HG02885 (cell line): Measurements from ENCODE around the gene TMEM132A.
"Not testable (repeated sequence)": the region's sequence is repeated elsewhere in the genome, so short reads cannot be mapped to it uniquely, and the experiment has no call there.

Source experiments
- ATAC-seq: cut with Tn5 transposase; IDR thresholded peaks from one replicate; pipeline ENCODE4 v1.9.1; 2021; ENCODE audit warnings: mild to moderate bottlenecking; ENCODE audit not compliant: unreplicated experiment, poor library complexity

The TMEM132A gene

GRCh38 chr11:60902625-60903024, 21.6 kb upstream of the TMEM132A start:
- ATAC-seq, result no peak

GRCh38 chr11:60905047-60905446, 19.2 kb upstream of the TMEM132A start:
- no peak for ATAC-seq

DNA sequence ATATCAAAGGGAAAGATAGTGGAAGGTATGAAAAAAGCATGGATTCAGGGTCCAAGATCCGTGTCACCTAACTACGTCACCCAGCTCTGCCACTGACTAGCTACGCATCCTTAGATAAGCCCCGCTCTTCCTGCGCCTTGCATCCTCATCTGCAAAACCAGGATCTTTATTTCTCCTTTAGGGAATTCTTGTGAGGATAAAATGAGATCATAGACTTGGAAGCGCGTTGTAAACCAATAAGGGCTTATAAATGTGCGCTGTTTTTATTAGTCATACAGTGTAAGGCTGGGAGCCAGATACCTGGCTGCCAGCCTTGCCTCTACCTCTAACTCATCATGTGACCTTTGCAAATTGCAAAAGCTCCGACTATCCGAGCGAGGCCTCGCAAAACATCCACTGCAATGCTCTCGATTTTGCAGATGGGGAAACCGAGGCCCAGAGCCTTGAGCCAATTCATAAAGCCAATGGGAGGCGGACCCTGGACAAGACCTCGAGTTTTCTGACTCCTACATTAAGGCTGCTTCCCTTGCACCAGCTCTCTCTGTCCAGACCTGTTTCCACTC, 18.6 kb upstream of the TMEM132A start:
- no peak for ATAC-seq

DNA sequence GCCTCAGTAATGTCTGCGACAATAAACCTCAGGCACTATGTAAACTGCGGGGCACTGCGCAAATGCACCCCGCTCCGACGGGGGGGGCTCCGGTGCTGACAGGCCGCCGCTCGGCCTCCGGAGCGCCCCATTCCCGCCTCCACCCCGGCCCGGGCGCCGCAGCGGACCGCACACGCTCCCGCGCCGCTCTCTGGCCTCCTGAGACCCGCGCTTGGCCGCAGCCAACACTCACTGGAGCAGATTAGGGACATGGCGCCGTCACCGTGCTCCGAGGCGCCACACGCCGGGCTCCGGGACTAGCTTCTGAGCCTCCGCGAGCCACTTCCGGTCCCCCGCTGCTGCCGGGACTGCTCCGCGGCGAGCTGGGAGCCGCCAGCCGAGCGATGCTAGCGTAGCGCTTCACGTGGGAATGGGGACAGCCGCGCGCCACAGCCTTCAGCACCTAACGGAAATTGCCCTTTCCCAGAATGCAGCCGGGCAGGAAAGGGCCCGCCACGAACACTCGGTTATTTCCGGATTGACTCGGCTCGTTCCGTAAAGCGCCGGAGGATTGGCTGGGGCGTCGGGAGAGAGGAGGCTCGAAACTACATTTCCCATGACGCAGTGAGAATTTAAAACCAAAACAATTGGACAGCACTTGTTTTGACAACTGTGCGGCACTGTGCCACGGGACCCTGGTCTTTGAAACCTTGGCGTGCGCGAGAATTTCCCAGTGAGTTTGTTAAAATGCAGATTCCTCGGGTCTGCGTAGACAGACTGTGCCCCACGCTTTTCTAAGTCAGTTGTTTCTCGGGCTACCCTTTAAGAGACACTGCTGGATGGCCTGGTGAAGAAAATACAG, 17.9 kb upstream of the TMEM132A start, which contains the start of gene PRPF19:
Gene PRPF19 (minus strand): TSS at position 454 of the 841 bp plus-strand sequence. CDS start 203 bp downstream, at position 251.
- ATAC-seq, result peak; percentile 75

DNA sequence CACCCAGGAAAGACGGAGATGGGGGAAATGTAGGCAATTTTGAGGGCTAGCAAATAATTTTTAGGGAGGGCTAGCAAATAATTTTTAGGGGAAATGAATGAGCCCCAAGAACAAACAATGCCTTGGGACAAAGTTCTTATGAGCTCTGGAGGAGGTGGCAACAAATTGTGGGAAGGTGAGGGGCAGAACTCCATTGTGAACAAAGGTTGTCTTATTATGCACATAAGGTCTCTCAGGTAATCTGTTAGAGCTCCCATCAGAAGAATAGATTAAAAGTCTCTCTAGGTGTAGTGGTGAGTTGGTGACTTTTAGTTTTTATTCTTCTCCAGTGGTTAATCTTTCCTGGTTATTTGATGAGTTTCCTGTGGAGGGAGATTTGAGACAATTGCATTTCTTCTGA, 15.5 kb upstream of the TMEM132A start:
- no peak for ATAC-seq

GRCh38 chr11:60909680-60910280, 14.5 kb upstream of the TMEM132A start:
- not testable (repeated sequence) for ATAC-seq

DNA sequence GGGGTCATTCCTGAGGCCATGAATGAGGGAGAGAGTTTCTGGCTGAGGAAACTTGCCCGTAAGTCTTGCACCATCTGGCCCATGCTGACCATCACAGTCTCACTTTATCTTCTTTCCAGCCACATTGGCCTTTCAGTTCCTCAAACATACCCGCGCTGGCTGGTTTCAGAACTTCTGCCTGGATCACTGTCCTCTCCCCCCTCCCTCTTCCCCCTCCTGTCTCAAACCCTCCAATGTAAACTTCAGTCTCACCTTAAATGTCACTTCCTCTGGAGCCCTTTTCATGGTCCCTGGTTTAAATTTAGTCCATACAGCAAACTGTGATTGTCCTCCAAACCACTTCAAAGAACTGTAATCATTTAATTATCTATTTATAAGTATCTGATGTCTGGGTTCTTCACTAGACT, 14.0 kb upstream of the TMEM132A start:
- peak; percentile 42 for ATAC-seq

- no peak for ATAC-seq
Measured at GRCh38 chr11:60910711-60911380, 13.4 kb upstream of the TMEM132A start.

- no peak for ATAC-seq
Measured at GRCh38 chr11:60912223-60912850, 11.9 kb upstream of the TMEM132A start.

GRCh38 chr11:60912851-60913528, 11.3 kb upstream of the TMEM132A start:
- no peak for ATAC-seq

- peak; percentile 50 for ATAC-seq
Measured at GRCh38 chr11:60913793-60914632, 10.2 kb upstream of the TMEM132A start, which contains the start of gene TMEM109. Gene TMEM109 (plus strand): TSS chr11:60914158. CDS start chr11:60919694, 5,536 bp downstream.

DNA sequence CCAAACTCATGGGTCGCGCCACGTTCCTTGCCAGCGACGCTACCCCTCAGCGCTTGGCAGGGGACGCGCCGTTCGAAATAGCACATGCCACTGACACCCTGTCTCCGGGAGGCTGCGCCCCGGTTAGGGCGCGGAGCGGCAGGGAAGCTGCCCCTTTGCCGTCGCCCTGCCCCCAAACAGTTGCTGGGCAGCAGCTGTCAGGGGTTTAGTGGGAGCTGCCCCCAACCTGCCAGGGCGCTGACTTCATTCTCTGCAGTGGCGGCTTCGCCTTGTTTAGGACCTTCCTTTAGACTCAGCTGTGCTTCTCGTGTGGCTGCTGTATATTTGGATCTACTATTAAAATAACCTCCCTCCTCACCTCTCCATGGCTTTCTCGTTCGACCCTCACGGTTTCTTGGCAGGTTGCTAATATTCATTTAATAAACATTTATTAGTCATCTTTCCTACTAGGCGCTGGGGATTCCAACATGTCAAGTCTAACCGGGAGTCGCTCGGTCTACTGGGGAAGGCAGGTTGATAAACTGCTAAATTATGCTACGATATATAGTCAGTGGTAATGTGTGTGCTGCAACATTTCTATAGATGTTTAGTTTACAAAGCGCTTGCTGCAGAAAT, 9.5 kb upstream of the TMEM132A start:
- no peak for ATAC-seq

GRCh38 chr11:60915248-60915914, 8.9 kb upstream of the TMEM132A start:
- peak; percentile 44 for ATAC-seq

- no peak for ATAC-seq
Measured at GRCh38 chr11:60916669-60917206, 7.5 kb upstream of the TMEM132A start.

DNA sequence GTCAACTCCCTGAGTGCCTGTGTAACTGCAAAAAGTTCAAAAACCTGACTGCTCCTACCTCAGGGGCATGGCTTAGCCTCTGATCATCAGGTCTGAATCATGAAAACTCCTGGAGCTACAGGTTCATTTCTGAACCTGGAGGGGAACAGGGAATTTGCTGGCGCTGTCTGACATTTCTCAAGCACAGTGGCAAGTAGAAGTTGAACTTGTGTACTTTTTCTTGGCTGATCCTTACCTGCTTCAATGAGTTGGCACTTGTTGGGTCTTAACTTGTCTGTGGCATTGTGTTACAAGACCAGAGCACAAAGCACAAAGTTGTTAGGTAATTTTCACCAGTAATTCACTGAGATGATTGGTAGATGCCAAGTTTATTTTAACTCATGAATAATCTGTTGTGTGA, 7.0 kb upstream of the TMEM132A start:
- no peak for ATAC-seq

GRCh38 chr11:60918251-60918938, 5.9 kb upstream of the TMEM132A start:
- ATAC-seq, result no peak

DNA sequence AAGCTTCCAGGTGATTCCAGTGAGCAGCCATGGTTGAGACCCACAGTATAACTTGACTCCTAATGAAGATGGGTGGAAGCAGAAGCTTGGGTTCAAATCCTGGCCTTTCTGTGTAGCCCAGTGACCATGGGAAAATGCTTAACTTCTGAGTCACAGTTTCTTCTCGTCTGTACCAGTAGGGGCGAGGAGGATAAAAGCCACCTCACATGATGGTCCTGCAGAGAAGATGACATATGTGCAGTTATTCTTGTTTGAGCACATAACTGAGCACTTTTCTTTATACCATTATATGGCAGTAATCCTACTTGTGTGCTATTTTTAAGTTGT, 5.4 kb upstream of the TMEM132A start:
- ATAC-seq, result no peak
